Skeletal muscle satellite cell (primary cell): Measurements from ENCODE around the gene MTFP1.
A peak's percentile ranks its signal among the peaks of the same experiment; 100 is the strongest.

Experiments
- H3K27me3 ChIP-seq: 2 replicates; pipeline ENCODE4 v1.7.0; 2013; ENCODE audit warnings: low read length; ENCODE audit not compliant: control insufficient read depth, insufficient read depth
- H3K36me3 ChIP-seq: 2 replicates; pipeline ENCODE4 v1.7.0; 2013; ENCODE audit warnings: mild to moderate bottlenecking, control low read depth, low read length; ENCODE audit not compliant: insufficient read depth
- H3K4me1 ChIP-seq: 2 replicates; pipeline ENCODE4 v1.7.0; 2013; ENCODE audit warnings: low read length; ENCODE audit not compliant: control insufficient read depth, insufficient read depth
- H3K4me2 ChIP-seq: 2 replicates; pipeline ENCODE4 v1.7.0; 2013; ENCODE audit warnings: mild to moderate bottlenecking, low read length
- H3K4me3 ChIP-seq: 2 replicates; pipeline ENCODE4 v1.7.0; 2013; ENCODE audit warnings: low read length
- H3K9ac ChIP-seq: 2 replicates; pipeline ENCODE4 v1.7.0; 2013; ENCODE audit warnings: mild to moderate bottlenecking, low read depth, low read length, moderate library complexity
- H3K9me3 ChIP-seq: replicated peaks from 2 replicates; pipeline ENCODE4 v1.7.0; 2013; ENCODE audit warnings: mild to moderate bottlenecking, control low read depth, low read length

MTFP1 gene

DNA sequence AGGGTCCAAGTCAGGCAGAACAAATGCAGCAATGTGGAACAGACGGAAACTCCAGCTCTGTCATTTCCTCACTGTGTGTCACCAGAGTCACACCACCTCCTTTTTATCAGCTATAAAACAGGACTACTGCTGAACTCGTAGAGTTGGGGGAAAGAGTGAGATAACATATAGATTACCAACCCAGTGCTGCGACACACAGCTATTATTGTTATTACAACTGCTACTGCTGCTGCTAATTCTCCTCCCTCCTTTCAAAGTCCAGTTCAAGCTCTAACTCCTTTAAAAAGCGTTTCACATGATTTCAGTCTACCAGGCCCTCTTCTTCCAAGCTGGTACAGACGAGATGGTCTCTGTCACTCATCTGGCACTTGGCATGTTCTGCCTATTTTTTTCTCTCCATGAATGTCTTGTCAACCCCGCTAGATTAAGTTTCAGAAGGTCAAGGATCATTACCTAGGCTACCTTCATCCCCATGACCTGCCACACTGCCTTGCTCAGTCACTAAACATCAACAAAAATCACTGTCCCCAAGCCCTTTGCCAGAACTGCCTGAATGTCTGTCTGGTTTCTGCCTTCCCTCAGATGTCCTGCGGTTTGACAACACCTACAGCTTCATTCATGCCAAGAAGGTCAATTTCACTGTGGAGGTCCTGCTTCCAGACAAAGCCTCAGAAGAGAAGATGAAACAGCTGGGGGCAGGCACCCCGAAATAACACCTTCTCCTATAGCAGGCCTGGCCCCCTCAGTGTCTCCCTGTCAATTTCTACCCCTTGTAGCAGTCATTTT lies 3.7 kb upstream of the MTFP1 start:
- Histone ChIP-seq H3K4me1 (peaks cover 79% of the 10 kb centered on the region), H3K4me3 (peak overlapping the region; percentile 12)

DNA sequence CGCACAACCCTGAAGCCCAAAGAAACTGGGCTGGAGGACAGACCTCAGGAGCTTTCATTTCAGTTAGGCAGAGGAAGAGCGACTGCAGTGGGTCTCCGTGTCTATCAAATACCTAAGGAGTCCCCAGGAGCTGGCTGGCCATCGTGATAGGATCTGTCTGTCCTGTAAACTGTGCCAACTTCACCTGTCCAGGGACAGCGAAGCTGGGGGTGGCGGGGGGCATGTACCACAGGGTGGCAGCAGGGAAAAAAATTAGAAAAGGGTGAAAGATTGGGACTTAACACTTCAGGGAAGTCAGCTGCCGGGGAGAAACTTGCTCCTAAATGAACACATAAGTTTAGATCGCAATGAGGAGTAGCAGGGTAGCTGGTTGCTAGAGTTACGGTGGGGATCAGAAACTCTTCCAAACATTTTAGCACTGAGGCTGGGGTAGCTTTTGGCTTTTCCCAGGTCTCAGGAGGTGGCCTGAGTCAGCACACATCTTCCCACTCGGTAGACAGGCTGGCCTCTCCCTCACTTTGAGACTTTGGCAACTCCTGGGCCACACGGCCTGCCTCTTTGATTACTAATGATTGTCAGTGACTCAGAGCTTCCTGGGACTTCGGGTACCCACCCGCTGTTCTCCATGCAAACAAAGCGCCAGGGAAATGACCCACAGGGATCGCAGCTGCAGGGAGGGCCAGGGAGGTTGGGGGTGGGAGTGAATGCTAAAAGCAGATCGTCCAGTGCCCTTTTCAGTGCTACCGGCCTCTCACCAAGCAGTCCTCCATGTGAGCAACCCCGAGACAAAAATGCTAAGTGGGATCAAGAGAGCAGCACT lies 2.9 kb upstream of the MTFP1 start:
- Histone ChIP-seq H3K9ac (peak overlapping the region; percentile 90), H3K27me3 (no peaks in the 10 kb centered on the region), H3K4me2 (peak overlapping the region; percentile 80), H3K4me1 (peaks cover 81% of the 10 kb centered on the region), H3K4me3 (peak overlapping the region; percentile 63), H3K36me3 (peaks cover 39% of the 10 kb centered on the region), H3K9me3 (no peaks in the 10 kb centered on the region)

More for the DNA sequence above, 3.7 kb upstream of the MTFP1 start:
- Histone ChIP-seq H3K4me2 (peak overlapping the region; percentile 80), H3K9me3 (no peaks in the 10 kb centered on the region), H3K9ac (peak overlapping the region; percentile 84), H3K36me3 (peaks cover 40% of the 10 kb centered on the region), H3K27me3 (no peaks in the 10 kb centered on the region)

DNA sequence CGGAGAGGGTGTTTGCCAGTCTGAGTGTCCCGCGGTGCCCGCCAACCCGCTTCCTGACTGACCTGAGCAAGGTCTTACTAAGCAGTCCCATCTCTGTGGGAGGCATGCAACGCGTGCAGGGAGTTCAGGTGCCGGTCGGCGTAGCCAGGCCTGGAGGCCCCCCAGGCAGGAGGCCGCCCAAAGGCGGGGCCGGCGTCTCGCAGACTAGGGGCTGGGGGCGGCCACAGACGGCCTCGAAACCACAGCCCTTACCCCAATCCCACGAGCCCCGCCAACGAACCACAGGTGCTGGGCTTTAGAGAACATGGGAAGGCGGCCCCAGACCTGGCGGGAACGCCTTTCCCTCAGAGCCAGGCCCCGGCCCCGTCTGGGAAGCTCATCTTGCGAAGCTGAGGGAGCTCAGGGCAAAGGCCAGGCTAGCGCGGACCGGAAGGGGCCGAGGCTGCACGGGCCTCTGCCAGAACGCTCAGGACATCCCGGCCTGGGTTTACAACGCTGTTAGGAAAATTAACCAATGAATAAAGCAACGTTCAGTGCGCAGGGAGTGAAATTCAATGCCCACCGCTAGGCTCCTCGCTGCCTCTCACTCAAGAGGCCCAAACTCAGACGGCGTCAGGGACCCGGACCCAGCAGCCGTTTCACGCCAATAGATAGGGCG lies 2.1 kb upstream of the MTFP1 start:
- no peaks in the 10 kb centered on the region for H3K9me3 ChIP-seq

DNA sequence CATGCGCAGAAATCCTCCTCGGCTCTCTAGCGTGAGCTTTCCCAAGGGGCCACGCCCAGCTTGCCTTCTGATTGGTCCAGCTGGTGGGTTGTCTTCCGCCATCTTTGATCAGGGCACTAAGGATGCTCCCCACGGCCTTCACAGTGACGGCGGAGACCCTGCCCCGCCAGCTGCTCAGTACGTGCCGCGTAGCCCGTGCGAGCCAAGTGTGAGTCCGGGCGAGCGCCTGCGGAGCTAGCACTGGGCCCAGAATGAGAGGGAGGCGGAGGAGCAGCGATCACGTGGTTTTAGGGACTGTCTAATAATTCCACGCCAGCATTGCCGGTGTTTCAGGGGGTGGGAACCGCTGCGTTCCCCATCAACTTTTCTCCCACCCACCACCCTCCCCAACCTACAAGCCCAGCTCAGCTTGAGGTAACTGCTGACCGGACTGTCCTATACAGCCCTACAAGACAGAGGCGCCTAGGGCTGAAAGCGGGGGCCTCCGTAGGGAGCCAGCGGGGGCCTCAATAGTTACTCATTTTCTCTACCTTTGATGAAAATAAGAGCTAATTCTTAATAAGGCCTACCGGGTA lies 1.5 kb upstream of the MTFP1 start:
- H3K36me3 ChIP-seq, result peaks cover 25% of the 10 kb centered on the region
- H3K9ac ChIP-seq, result peak overlapping the region; percentile 90
- no peaks in the 10 kb centered on the region for H3K27me3 ChIP-seq
- H3K4me3 ChIP-seq, result peak overlapping the region; percentile 63
- H3K9me3 ChIP-seq, result no peaks in the 10 kb centered on the region
- H3K4me1 ChIP-seq, result peaks cover 72% of the 10 kb centered on the region
- H3K4me2 ChIP-seq, result peak overlapping the region; percentile 80

More for the DNA sequence above, 2.1 kb upstream of the MTFP1 start:
- H3K4me3 ChIP-seq, result peak overlapping the region; percentile 63
- H3K36me3 ChIP-seq, result peaks cover 32% of the 10 kb centered on the region
- no peaks in the 10 kb centered on the region for H3K27me3 ChIP-seq
- peak overlapping the region; percentile 80 for H3K4me2 ChIP-seq
- H3K4me1 ChIP-seq, result peaks cover 78% of the 10 kb centered on the region
- peak overlapping the region; percentile 90 for H3K9ac ChIP-seq

DNA sequence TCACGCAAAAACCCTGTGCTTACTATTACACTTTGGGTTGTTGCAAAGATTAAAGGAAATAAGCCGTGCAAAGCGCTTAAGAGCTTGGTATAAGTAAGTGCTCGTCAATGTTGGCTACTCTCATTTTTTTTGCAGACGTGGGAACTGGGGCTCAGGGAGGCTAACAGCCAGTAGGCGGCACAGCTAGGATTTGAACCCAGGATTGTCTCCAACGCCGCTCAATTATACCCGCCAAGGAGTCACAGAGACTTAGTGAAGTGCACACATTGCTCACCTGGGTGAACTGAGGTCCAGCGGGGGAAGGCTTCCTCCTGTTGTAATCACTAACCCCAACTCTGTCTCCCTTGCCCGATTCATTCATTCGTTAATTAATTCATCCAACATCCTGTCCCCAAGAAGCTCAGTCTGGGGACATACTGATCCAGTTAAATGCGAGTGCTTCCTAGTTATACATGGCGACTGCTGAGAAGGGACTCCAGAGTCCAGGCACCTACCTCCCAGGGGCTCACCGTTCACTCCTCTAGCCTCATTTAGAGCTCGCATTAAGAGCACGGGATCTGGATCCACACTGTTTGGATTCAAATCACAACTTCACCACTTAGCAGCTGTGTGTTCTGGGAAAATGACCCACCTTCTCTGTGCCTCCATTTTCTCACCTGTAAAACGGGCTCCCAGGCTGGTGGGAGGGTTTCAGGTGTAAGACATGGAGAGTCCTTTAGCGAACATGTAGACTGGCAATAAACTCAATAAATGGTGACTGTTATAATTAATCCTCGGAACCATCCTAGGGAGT lies 838 bp upstream of the MTFP1 start:
- no peaks in the 10 kb centered on the region for H3K27me3 ChIP-seq
- peak overlapping the region; percentile 80 for H3K4me2 ChIP-seq
- peaks cover 24% of the 10 kb centered on the region for H3K36me3 ChIP-seq
- H3K4me3 ChIP-seq, result peak overlapping the region; percentile 62
- peak overlapping the region; percentile 90 for H3K9ac ChIP-seq
- no peaks in the 10 kb centered on the region for H3K9me3 ChIP-seq
- H3K4me1 ChIP-seq, result peaks cover 65% of the 10 kb centered on the region

DNA sequence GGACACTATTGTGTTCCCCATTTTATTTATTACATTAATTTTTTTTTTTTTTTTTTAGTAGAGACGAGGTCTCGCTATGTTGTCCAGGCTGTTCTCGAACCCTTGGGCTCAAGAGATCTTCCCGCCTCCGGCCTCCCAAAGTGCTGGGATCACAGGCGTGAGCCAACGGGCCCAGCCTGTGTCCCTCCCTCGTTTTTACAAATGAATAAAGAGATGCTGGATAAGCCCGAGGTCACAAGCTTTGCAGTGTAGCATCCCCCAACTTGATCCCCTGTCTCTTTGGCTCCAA lies 297 bp upstream of the MTFP1 start:
- peak overlapping the region; percentile 80 for H3K4me2 ChIP-seq
- H3K27me3 ChIP-seq, result no peaks in the 10 kb centered on the region
- peaks cover 24% of the 10 kb centered on the region for H3K36me3 ChIP-seq
- H3K9ac ChIP-seq, result peak overlapping the region; percentile 90
- H3K4me1 ChIP-seq, result peaks cover 60% of the 10 kb centered on the region
- no peaks in the 10 kb centered on the region for H3K9me3 ChIP-seq
- H3K4me3 ChIP-seq, result peak overlapping the region; percentile 75

DNA sequence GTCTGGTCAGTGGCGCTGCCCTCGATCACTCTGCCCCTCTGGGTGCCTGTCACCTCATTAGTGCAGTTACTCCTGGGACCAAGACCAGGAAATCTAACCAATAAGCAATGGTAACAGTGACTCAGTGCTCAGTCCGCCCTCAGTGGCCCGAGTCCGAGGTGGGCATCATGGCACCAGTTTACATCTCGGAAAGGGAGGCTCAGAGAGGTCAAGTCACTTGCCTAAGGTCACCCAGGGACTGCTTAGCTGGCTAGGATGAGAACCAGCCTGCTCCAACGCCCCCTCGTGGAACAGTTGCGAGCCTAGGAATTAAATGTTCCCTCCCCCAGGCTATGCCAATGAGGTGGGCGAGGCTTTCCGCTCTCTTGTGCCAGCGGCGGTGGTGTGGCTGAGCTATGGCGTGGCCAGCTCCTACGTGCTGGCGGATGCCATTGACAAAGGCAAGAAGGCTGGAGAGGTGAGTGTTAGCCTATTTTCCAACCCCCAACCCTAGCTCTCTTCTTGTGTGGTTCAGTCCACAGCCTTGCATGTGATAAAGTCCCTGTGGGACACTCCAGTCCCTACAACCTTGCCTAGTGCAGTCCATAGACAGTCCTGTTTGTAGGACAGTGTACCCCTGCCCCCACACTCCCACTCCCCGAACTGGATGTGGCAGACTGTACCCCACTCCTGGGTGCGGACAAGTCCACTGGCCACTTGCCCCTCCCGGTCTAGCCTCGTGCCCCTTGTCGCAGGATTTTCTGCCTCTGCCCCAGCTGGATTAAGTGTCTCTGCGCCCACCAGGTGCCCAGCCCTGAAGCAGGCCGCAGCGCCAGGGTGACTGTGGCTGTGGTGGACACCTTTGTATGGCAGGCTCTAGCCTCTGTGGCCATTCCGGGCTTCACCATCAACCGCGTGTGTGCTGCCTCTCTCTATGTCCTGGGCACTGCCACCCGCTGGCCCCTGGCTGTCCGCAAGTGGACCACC lies 1.1 kb downstream of the MTFP1 start:
- peaks cover 47% of the 10 kb centered on the region for H3K4me1 ChIP-seq
- no peaks in the 10 kb centered on the region for H3K9me3 ChIP-seq
- H3K36me3 ChIP-seq, result peaks cover 16% of the 10 kb centered on the region
- peak overlapping the region; percentile 80 for H3K4me2 ChIP-seq
- no peaks in the 10 kb centered on the region for H3K27me3 ChIP-seq
- peak overlapping the region; percentile 75 for H3K4me3 ChIP-seq
- H3K9ac ChIP-seq, result peak overlapping the region; percentile 90

DNA sequence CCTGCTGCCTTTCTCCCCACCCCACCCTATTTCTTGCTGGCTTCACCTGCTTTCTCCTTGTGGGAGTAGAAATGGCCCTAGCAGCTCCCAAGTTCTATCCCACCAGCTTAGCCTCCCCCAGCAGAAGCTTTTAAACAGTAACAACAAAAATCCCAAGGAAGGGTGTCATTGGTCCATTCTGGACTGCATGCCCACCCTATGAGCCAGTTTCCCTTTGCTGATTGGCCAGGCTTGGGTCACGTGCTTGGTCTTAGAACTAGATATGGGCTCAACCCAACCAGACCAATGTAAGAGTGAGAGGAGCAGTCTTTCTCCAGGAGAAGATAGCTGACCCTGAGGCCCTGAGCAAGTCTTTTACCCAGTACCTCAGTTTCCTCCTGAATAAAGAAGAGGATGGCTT lies 2.3 kb downstream of the MTFP1 start:
- H3K4me3 ChIP-seq, result no peak overlapping the region
- no peaks in the 10 kb centered on the region for H3K9me3 ChIP-seq
- no peaks in the 10 kb centered on the region for H3K27me3 ChIP-seq
- no peak overlapping the region for H3K9ac ChIP-seq
- H3K36me3 ChIP-seq, result peaks cover 7% of the 10 kb centered on the region
- no peak overlapping the region for H3K4me2 ChIP-seq
- H3K4me1 ChIP-seq, result peaks cover 36% of the 10 kb centered on the region

DNA sequence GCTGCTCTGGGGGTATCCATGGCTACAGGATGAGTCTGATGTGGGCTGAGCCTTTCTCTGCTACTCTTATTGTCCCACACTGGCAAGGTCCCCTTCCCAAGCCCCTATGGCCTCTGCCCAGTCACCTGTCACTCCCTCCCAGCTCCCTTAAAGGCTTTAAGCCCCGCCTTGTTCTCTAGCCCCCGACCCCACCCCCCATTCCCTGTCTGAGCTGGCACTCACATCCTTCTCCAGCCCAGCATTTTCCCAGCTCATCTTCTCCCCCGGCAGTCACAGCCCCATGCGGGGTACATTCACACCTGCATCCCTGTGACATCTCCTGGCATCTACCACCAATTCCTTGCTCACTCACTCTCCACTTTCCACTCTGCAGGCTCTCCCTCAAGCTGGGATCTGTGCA lies 4.3 kb downstream of the MTFP1 start:
- H3K4me3 ChIP-seq, result no peak overlapping the region
- no peaks in the 10 kb centered on the region for H3K27me3 ChIP-seq
- no peak overlapping the region for H3K9ac ChIP-seq
- H3K36me3 ChIP-seq, result peaks cover 7% of the 10 kb centered on the region
- no peaks in the 10 kb centered on the region for H3K9me3 ChIP-seq
- no peak overlapping the region for H3K4me2 ChIP-seq
- peaks cover 19% of the 10 kb centered on the region for H3K4me1 ChIP-seq

DNA sequence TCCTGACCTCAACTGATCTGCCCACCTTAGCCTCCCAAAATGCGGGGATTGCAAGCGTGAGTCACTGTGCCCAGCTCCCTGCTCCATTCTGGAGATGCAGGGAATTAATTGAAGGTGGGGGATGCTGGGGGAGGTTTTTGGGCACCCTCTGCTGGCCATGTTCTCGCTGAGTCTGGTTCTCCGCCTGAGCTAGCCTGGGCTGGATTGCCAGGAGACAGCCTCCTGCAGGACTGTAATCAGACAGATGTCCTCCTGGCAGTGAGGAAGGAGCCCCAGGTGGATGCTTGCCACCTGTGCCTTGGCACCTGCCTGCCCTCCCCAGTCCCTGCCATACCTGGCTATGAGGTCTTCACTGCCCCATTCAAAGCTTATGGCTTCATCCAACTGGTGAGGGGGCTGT lies 5.4 kb downstream of the MTFP1 start:
- no peak overlapping the region for H3K9ac ChIP-seq
- H3K27me3 ChIP-seq, result no peaks in the 10 kb centered on the region
- peaks cover 7% of the 10 kb centered on the region for H3K36me3 ChIP-seq
- peaks cover 11% of the 10 kb centered on the region for H3K4me1 ChIP-seq
- no peak overlapping the region for H3K4me2 ChIP-seq
- H3K4me3 ChIP-seq, result no peak overlapping the region
- no peaks in the 10 kb centered on the region for H3K9me3 ChIP-seq
